CD4-positive, alpha-beta T cell treated with Interleukin-12 subunit alpha and Interleukin-12 subunit beta, for 1 hour (primary cell): ENCODE results near the gene HOXD8.

Experiments used
- DNase-seq: peaks from one replicate; pipeline ENCODE4 v3.0.0-alpha.2; 2020

The HOXD8 gene

GRCh38 chr2:176117162-176117822, 12.2 kb upstream of the HOXD8 start:
- DNase-seq = no peak

GRCh38 chr2:176117823-176118371, 11.6 kb upstream of the HOXD8 start:
- no peak for DNase-seq

DNA sequence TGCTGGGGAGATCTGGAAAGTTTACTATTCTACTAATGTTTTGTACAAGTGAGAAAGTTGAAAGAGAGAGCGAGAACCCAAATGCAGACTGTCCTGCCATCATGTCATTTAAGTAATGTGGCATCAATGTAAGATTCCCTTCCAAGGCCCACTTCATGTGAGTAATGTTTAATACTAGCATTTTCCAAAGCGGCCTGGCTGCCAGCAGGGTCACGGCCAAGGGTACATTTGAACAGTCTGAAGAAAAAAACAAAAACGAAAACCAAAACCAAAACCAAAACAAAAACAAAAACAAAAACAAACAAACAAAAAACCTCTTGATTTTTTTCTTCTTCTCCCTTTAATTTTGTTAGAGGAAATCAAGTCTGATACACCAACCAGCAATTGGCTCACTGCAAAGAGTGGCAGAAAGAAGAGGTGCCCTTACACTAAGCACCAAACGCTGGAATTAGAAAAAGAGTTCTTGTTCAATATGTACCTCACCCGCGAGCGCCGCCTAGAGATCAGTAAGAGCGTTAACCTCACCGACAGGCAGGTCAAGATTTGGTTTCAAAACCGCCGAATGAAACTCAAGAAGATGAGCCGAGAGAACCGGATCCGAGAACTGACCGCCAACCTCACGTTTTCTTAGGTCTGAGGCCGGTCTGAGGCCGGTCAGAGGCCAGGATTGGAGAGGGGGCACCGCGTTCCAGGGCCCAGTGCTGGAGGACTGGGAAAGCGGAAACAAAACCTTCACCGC, 10.7 kb upstream of the HOXD8 start:
- DNase-seq = no peak

GRCh38 chr2:176120364-176121189, 8.9 kb upstream of the HOXD8 start:
- no peak for DNase-seq

- no peak for DNase-seq
Measured at GRCh38 chr2:176121190-176122051, 8.1 kb upstream of the HOXD8 start.

DNA sequence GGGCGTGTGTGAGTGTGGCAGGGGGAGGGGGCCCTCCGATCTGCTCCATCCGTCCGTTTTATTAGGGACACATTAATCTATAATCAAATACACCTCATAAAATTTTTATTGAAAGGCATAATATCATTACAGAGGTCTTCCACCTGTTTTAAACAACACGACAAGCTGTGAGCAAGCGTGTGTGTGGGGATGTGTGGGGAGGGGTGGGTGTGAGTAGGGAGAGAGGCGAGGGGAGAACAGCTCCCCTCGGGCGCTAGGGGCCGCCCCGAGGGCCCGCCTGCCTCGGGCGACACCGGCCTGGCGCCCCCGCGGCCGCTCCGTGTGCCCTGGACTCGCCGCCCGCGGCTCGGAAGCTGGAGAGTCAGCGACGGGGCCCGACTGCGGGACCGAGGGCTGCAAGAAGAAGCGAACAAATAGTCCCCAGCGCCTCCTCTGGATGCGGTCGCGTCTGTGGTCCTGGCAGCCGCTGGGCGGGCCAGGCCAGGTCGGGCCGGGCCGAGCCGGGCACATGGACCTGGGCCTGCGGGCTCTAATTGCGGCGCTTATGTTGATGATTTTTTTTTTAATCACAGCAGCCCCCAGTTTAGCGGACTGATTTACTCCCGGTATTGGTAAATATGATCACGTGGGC, 7.3 kb upstream of the HOXD8 start:
- no peak for DNase-seq

DNA sequence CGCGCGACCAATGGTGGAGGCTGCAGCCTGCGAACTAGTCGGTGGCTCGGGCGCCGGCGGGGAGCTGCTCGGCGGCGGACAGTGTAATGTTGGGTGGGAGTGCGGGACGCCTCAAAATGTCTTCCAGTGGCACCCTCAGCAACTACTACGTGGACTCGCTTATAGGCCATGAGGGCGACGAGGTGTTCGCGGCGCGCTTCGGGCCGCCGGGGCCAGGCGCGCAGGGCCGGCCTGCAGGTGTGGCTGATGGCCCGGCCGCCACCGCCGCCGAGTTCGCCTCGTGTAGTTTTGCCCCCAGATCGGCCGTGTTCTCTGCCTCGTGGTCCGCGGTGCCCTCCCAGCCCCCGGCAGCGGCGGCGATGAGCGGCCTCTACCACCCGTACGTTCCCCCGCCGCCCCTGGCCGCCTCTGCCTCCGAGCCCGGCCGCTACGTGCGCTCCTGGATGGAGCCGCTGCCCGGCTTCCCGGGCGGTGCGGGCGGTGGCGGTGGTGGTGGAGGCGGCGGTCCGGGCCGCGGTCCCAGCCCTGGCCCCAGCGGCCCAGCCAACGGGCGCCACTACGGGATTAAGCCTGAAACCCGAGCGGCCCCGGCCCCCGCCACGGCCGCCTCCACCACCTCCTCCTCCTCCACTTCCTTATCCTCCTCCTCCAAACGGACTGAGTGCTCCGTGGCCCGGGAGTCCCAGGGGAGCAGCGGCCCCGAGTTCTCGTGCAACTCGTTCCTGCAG, 6.7 kb upstream of the HOXD8 start, which contains the start of gene HOXD9:
HOXD9 (plus strand) TSS at position 37 of the 728 bp plus-strand sequence; CDS start at position 87, 50 bp downstream.
- no peak for DNase-seq

DNA sequence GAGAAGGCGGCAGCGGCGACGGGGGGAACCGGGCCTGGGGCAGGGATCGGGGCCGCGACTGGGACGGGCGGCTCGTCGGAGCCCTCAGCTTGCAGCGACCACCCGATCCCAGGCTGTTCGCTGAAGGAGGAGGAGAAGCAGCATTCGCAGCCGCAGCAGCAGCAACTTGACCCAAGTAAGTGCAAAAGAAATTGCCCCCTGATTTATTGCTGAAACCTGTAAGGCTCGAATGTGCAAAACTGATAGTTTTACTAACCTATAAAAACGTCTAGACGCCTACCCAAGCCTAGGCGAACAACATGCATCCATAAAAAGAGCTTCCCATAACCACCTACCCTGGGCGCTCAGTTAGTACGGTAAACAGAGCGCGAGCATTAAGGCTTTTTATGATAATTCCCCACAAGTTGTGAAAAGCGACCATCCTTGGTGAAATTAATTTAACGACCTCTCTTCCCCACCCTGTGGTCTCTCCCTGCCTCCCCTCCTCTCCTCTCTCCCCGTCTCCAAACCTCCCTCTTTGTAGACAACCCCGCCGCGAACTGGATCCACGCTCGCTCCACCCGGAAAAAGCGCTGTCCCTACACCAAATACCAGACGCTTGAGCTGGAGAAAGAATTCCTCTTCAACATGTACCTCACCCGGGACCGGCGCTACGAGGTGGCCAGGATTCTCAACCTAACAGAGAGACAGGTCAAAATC, 5.9 kb upstream of the HOXD8 start:
- no peak for DNase-seq

DNA sequence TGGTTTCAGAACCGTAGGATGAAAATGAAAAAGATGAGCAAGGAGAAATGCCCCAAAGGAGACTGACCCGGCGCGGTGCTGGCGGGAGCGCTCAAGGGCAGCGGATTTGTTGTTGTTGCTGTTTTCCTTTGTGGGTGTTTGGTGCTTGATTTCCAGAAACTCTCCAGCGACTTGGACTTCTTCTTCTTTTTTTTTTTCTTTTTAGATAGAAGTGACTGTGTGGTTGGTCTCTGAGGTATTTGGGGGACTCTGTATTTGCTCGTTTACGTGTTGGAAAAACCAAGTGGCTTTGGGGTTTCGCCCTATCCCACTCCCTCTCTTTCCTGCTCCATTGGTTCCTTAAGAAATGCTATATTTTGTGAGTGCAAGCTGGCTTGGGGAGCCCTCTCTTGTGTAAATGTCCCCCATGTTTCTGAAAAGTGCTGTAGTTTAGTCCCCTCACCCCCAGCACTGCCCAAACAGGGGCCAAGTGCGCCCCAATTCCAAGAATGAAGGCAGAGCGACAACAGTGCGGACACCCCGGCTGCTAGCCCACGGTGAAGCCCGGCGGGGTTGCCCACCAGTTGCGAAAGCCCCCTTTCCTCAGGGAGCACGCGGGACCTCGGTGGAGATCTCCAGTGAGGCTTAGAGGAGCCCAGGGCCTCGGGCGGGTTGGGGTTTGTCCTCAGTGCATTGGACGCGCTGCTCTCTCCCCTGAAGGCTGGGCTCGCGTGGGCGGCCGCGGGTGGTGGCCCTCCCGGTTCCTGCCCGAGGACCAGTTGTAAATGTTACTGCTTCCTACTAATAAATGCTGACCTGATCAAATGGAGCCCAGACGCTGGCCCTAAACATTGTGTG, 5.2 kb upstream of the HOXD8 start:
- DNase-seq = no peak

GRCh38 chr2:176124947-176125771, 4.3 kb upstream of the HOXD8 start:
- DNase-seq = no peak

GRCh38 chr2:176125772-176126054, 3.8 kb upstream of the HOXD8 start:
- DNase-seq = no peak

- peak; percentile 67 for DNase-seq
Measured at GRCh38 chr2:176126929-176127773, 2.4 kb upstream of the HOXD8 start.

DNA sequence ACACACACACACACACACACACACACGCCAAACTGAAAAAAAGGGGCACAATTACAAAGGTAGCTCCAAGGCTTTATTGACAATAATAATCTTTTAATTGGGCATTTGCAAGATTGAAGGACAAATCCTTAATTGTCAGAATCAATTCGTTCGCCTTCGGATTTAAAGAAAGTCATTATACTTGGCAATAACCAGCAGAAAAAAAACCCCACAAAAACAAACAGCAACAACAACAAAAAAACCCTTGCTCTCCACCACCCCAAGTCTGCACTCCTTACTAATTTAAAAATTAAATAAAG, 1.8 kb upstream of the HOXD8 start:
- no peak for DNase-seq

DNA sequence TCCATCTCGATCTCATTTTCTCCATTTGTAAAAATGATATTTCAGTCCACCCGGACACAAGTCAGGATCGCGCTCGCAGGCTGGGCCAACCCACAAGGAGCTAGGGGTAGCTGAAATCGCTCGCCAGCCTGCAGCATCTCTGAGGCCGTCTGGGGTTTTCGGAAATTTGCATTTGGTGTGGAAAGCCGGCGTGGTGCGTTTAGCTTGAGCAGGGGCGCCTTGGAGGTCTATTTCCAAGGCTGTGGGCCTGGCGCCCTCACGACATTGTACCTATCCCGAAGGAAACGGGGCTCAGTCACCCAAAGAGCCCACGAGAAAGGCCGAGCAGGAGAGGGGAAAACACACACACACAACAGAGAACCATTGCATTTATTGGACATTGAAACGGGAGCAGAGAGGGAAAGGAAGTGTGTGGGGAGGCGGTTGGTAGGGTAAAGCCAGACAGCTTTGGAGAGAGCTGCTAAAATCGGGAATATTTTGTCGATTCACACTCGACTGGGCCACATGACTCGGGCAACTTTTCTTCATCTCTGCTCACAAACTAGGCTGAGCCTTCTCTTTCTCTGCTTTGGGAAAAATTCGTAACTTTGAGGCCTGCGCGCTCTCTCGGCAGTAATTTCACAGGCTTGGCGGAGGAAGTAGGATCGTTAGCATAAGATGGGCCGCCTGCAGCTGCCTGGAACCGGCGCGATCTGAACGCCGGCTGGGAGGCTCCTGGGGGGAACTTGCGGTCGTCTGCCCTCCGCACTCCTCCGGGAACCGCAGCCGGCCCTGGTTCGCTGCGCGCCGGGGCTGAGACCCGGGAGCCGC, 1.1 kb upstream of the HOXD8 start:
- no peak for DNase-seq

DNA sequence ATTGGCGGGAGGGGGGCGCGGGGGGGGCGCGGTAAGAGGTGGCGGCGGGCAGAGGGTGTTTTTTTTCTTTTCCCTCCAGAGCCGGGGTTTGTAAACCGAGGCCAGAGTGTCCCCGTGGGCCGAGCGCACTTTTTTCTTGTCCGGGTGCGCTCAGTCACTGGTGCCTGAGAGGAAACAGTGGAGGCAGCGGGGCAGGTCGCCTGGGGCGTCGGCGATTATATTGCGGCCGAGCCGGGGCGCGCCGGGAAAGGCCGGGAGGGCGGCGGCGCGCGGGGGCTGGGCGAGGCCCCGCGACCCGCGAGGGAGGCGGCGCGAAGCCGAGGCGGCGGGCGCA, 275 bp downstream of the HOXD8 start:
- DNase-seq = no peak

- no peak for DNase-seq
Measured at GRCh38 chr2:176130147-176130956, 847 bp downstream of the HOXD8 start.
